Tibial nerve (tissue), 4 donors: ENCODE data around the gene ZNF438. TPM values are rescaled to one million over a fixed set of nuclear protein-coding genes. Genes with fewer than 3 reads are reported as not detected.
A peak's percentile ranks its signal among the peaks of the same experiment; 100 is the strongest.

Experiments
- DNase-seq, 2 donors: peaks; one replicate each; pipeline ENCODE4 v3.0.0-alpha.2; 2019; ENCODE audit warnings: low spot score in 2 of 2
- H3K27ac ChIP-seq, 4 donors: fragments of 200-600 bp; sonication (generic) in 3 of 4; one replicate each; pipeline ENCODE4 v1.5.1; 2017 to 2019; ENCODE audit warnings: mild to moderate bottlenecking in 1 of 4
- H3K27me3 ChIP-seq, 2 donors: fragments of 200-600 bp; sonication (generic) in 1 of 2; one replicate each; pipeline versions ENCODE4 v1.5.1 to v1.6.0; 2017 to 2019
- H3K36me3 ChIP-seq, 3 donors: fragments of 200-600 bp; sonication (generic); one replicate each; pipeline ENCODE4 v1.5.1; 2018 to 2019
- H3K4me1 ChIP-seq, 4 donors: fragments of 200-600 bp; sonication (generic) in 3 of 4; one replicate each; pipeline ENCODE4 v1.5.1; 2017 to 2019
- H3K4me3 ChIP-seq, 4 donors: fragments of 200-600 bp; sonication (generic) in 3 of 4; one replicate each; pipeline ENCODE4 v1.5.1; 2017 to 2019; ENCODE audit warnings: mild to moderate bottlenecking in 1 of 4, moderate library complexity in 1 of 4
- H3K9me3 ChIP-seq, 4 donors: fragments of 200-600 bp; sonication (generic) in 3 of 4; one replicate each; pipeline ENCODE4 v1.5.1; 2017 to 2019
- CTCF ChIP-seq, 5 experiments: fragments of 200-600 bp in 3 of 5; fragments of 450-650 bp in 2 of 5; sonication (generic) in 3 of 5; IDR thresholded peaks; one replicate each; pipeline ENCODE4 v1.5.1; 2016 to 2019; ENCODE audit warnings: antibody characterized with exemption in 5 of 5, mild to moderate bottlenecking in 3 of 5, moderate library complexity in 2 of 5
- EP300 ChIP-seq, 2 donors: sonication (generic); formaldehyde crosslinking; IDR thresholded peaks; one replicate each; pipeline ENCODE4 v1.6.1; 2017; ENCODE audit warnings: antibody characterized with exemption in 2 of 2, mild to moderate bottlenecking in 1 of 2
- POLR2A ChIP-seq, 2 donors: fragments of 450-650 bp; IDR thresholded peaks; one replicate each; pipeline ENCODE4 v1.6.1; 2017; ENCODE audit warnings: antibody characterized with exemption in 2 of 2, mild to moderate bottlenecking in 2 of 2, moderate library complexity in 2 of 2
- WGBS, 2 donors: methylation state at CpG; one replicate each; pipeline ENCODE4 v1.1.5; 2018; 5-methylcytosine and 5-hydroxymethylcytosine counted together
- total RNA-seq, 4 donors: library from RNA; depleted of rRNA; stranded (reverse); fragments of >200 nt; gene quantifications; one replicate each; pipeline ENCODE4 v1.1.0, GENCODE V29; 2016

ZNF438 gene
- total RNA-seq, 4 donors from 2014 or later, result 10.8 to 26.5 (median 19.7) TPM

- Histone ChIP-seq H3K4me3 (no peak overlapping the region), H3K36me3 (no peaks in the 10 kb centered on the region), H3K27ac (peak overlapping the region in 2 of 4 donors; percentile 48 to 51), H3K4me1 (peaks cover 0 to 36% (median 3%) of the 10 kb centered on the region in 4 donors), H3K27me3 (no peaks in the 10 kb centered on the region), H3K9me3 (no peaks in the 10 kb centered on the region)
- no peak for DNase-seq
- TF ChIP-seq EP300 (IDR thresholded peaks at IDR 0.05), result no peak
- no peak for TF ChIP-seq POLR2A (IDR thresholded peaks at IDR 0.05)
- no peak for TF ChIP-seq CTCF (IDR thresholded peaks at IDR 0.05)
- 32 to 33% methylated on average over 2 of the region's 2 CpGs for whole genome bisulfite sequencing, 2 donors
These were observed 12.7 kb downstream of the ZNF438 start for GRCh38 chr10:31018962-31019361.

GRCh38 chr10:31018356-31018750 is 13.3 kb downstream of the ZNF438 start:
- Histone ChIP-seq H3K27me3 (no peaks in the 10 kb centered on the region), H3K9me3 (no peaks in the 10 kb centered on the region), H3K4me3 (no peak overlapping the region), H3K27ac (peak overlapping the region in 2 of 4 donors; percentile 48 to 51), H3K4me1 (peaks cover 0 to 36% (median 3%) of the 10 kb centered on the region in 4 donors), H3K36me3 (no peaks in the 10 kb centered on the region)
- WGBS, 2 donors, result 92 to 95% methylated on average over 3 of the region's 3 CpGs
- DNase-seq, result no peak
- no peak for TF ChIP-seq EP300 (IDR thresholded peaks at IDR 0.05)

GRCh38 chr10:31017534-31018355 is 13.9 kb downstream of the ZNF438 start:
- no peaks in the 10 kb centered on the region for H3K9me3 ChIP-seq
- 91 to 97% methylated on average over 4 of the region's 4 CpGs for WGBS, 2 donors
- TF ChIP-seq POLR2A (IDR thresholded peaks at IDR 0.05) (no peak), EP300 (IDR thresholded peaks at IDR 0.05) (no peak), CTCF (IDR thresholded peaks at IDR 0.05) (no peak)

GRCh38 chr10:31014161-31014875 is 17.3 kb downstream of the ZNF438 start:
- TF ChIP-seq EP300 (IDR thresholded peaks at IDR 0.05), result no peak
- TF ChIP-seq CTCF (IDR thresholded peaks at IDR 0.05), result no peak
- no peak for TF ChIP-seq POLR2A (IDR thresholded peaks at IDR 0.05)
- Histone ChIP-seq H3K9me3 (no peaks in the 10 kb centered on the region), H3K4me3 (no peak overlapping the region), H3K27ac (no peak overlapping the region), H3K27me3 (no peaks in the 10 kb centered on the region), H3K4me1 (peaks cover 0 to 32% (median 12%) of the 10 kb centered on the region in 4 donors), H3K36me3 (no peaks in the 10 kb centered on the region)
- DNase-seq, result no peak
- WGBS, 2 donors, result 96 to 97% methylated on average over 7 of the region's 7 CpGs

More at GRCh38 chr10:31017534-31018355, 13.9 kb downstream of the ZNF438 start:
- no peaks in the 10 kb centered on the region for H3K27me3 ChIP-seq
- DNase-seq, result no peak
- H3K36me3 ChIP-seq, result no peaks in the 10 kb centered on the region
- peak overlapping the region in 1 of 4 donors; percentile 51 for H3K27ac ChIP-seq
- H3K4me1 ChIP-seq, result peaks cover 0 to 36% (median 3%) of the 10 kb centered on the region in 4 donors
- no peak overlapping the region for H3K4me3 ChIP-seq

GRCh38 chr10:31013331-31013730 is 18.3 kb downstream of the ZNF438 start:
- peaks cover 0 to 23% (median 9%) of the 10 kb centered on the region in 4 donors for H3K4me1 ChIP-seq
- no peak for TF ChIP-seq CTCF (IDR thresholded peaks at IDR 0.05)
- no peaks in the 10 kb centered on the region for H3K36me3 ChIP-seq
- WGBS, 2 donors, result 66 to 87% methylated on average over 3 of the region's 3 CpGs
- H3K27ac ChIP-seq, result no peak overlapping the region
- no peak for DNase-seq
- no peaks in the 10 kb centered on the region for H3K9me3 ChIP-seq
- H3K27me3 ChIP-seq, result no peaks in the 10 kb centered on the region
- H3K4me3 ChIP-seq, result no peak overlapping the region
